Mucosa of rectum (tissue), 2 donors: ENCODE measurements around the gene OPCML.

Experiments
- H3K27ac ChIP-seq, 2 donors: one replicate each; pipeline ENCODE4 v1.7.0; 2013; ENCODE audit warnings: inconsistent platforms in 2 of 2, low read depth in 2 of 2, low read length in 2 of 2
- H3K27me3 ChIP-seq, 2 donors: one replicate each; pipeline ENCODE4 v1.7.0; 2013; ENCODE audit warnings: low read length in 2 of 2; ENCODE audit not compliant: control insufficient read depth in 2 of 2, insufficient read depth in 2 of 2
- H3K36me3 ChIP-seq, 2 donors: one replicate each; pipeline ENCODE4 v1.7.0; 2013; ENCODE audit warnings: low read length in 2 of 2; ENCODE audit not compliant: control insufficient read depth in 2 of 2, insufficient read depth in 2 of 2
- H3K4me1 ChIP-seq, 2 donors: one replicate each; pipeline ENCODE4 v1.7.0; 2013; ENCODE audit warnings: low read length in 2 of 2, mild to moderate bottlenecking in 1 of 2; ENCODE audit not compliant: control insufficient read depth in 2 of 2, insufficient read depth in 2 of 2
- H3K4me3 ChIP-seq, 2 donors: one replicate each; pipeline ENCODE4 v1.7.0; 2013; ENCODE audit warnings: low read length in 2 of 2
- H3K9ac ChIP-seq, 2 donors: one replicate each; pipeline ENCODE4 v1.7.0; 2013; ENCODE audit warnings: low read length in 2 of 2, low read depth in 1 of 2, mild to moderate bottlenecking in 1 of 2
- H3K9me3 ChIP-seq, 2 donors: one replicate each; pipeline ENCODE4 v1.7.0; 2013; ENCODE audit warnings: low read length in 2 of 2; ENCODE audit not compliant: control insufficient read depth in 2 of 2
- donor health status: healthy.
- donor health status: Normal muscosa, but diverticular disease.

OPCML gene

DNA sequence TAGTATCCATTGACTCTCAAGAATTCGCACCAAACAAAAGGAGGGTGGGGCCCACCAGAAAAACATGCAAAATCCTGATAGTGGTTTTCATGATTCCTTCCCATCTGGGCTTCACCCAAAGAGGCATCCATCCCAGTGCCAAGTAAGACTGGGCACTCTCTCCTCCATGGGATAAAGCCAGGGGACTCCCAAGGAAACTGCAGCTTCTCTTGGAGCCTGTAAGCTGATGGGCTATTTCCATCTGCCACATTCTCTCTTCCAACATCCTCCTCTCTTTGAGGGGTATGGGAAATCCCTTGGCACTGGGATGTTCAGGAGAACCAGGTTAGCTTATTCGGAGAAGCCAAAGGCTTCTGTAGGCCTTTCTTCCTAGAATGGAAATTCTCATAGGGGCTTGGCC is 10.8 kb downstream of the OPCML start:
- no peaks in the 10 kb centered on the region for H3K4me1 ChIP-seq
- no peak overlapping the region for H3K27ac ChIP-seq
- no peak overlapping the region for H3K9ac ChIP-seq
- H3K9me3 ChIP-seq, result no peaks in the 10 kb centered on the region
- no peak overlapping the region for H3K4me3 ChIP-seq
- H3K27me3 ChIP-seq, result no peaks in the 10 kb centered on the region
- H3K36me3 ChIP-seq, result no peaks in the 10 kb centered on the region

DNA sequence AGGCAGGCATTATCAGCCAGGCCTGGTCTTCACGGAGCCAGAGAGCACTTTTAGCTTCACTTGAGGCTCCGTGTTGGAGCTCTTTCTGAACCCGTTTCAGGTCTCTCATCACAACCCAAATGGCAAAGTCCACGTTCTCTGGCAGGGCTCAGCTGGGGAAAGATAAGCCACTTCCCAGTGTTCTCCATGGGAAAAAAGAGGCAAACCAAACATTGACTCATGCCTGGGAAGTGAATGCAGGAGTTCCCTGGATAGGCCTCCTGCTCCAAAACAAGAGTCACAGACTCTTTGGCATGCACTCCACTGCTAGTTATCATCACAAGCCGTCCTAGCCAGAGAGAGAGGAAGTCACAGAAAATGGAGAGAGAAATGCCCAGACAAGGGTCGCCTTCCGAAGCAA is 11.6 kb downstream of the OPCML start:
- no peak overlapping the region for H3K27ac ChIP-seq
- H3K9me3 ChIP-seq, result no peaks in the 10 kb centered on the region
- no peaks in the 10 kb centered on the region for H3K4me1 ChIP-seq
- no peak overlapping the region for H3K4me3 ChIP-seq
- H3K36me3 ChIP-seq, result no peaks in the 10 kb centered on the region
- H3K9ac ChIP-seq, result no peak overlapping the region
- H3K27me3 ChIP-seq, result no peaks in the 10 kb centered on the region

DNA sequence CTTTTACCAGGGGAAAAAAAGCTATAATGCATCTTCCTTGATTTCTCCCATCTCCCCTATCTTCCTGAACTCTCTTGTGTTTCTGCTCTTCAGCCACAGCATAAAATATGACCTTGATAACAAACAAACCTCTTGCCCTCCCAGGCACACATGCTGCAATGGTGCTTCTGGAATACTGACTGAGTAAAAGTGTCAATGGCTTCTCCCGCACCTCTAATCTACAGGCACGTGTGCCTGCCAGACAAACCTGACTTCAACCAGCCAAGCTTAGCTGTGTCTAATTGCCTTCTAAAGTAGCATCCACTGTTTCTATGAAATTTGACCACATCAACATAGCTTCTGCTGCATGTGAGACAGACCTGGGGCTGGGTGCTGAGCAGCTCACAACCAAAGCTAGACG is 12.7 kb downstream of the OPCML start:
- Histone ChIP-seq H3K4me1 (no peaks in the 10 kb centered on the region), H3K36me3 (no peaks in the 10 kb centered on the region), H3K27ac (no peak overlapping the region), H3K4me3 (no peak overlapping the region), H3K9me3 (no peaks in the 10 kb centered on the region), H3K27me3 (no peaks in the 10 kb centered on the region), H3K9ac (no peak overlapping the region)

DNA sequence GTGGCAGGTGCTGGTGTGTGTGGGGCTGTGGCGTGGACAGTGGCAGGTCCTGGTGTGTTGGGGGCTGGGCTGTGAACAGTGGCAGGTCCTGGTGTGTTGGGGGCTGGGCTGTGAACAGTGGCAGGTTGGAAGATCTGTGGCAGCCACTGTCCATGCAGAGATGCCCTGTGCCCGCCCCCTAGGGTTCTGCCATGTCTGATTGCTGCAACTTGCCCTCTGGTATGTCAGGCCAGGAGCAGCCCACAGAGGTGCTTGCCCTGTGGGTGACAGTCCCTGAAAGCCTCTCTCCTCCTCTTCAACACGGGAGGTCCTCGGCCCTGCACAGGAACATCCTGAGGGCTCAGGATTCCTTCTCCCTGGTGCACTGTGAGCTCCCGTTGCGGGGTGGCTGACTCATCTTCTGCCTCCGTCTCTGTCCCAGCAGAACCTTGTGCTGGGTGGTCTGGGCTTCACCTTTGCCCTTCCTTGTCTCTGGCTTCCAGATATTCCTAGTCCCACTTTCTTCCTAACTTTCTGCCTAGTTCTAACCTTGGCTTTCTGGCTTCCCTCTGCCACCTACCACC is 13.5 kb downstream of the OPCML start:
- Histone ChIP-seq H3K4me1 (no peaks in the 10 kb centered on the region), H3K9ac (no peak overlapping the region), H3K4me3 (no peak overlapping the region), H3K36me3 (no peaks in the 10 kb centered on the region), H3K9me3 (peaks cover 0 to 2% of the 10 kb centered on the region in 2 donors), H3K27me3 (no peaks in the 10 kb centered on the region), H3K27ac (no peak overlapping the region)

DNA sequence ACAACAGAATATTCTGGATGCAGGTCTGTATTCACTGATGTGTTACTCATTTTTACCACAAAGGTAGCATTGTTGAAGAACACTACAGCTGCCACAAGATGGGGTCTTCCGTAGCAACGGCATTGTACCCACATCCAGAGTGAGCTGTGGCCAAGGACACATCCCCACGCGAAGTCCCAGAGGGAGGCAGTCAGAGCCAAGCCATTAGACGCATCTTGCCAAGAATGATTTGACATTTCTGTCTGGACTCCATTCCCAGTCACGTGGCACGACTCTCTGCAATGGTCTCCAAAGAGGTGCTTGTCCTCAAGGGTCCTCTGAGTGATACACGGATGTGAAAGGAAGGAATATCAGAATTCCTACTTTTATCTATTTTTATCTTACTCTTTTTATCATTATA is 15.5 kb downstream of the OPCML start:
- peaks cover 0 to 2% of the 10 kb centered on the region in 2 donors for H3K9me3 ChIP-seq
- H3K9ac ChIP-seq, result no peak overlapping the region
- no peak overlapping the region for H3K4me3 ChIP-seq
- no peaks in the 10 kb centered on the region for H3K4me1 ChIP-seq
- H3K36me3 ChIP-seq, result no peaks in the 10 kb centered on the region
- no peak overlapping the region for H3K27ac ChIP-seq
- H3K27me3 ChIP-seq, result no peaks in the 10 kb centered on the region

DNA sequence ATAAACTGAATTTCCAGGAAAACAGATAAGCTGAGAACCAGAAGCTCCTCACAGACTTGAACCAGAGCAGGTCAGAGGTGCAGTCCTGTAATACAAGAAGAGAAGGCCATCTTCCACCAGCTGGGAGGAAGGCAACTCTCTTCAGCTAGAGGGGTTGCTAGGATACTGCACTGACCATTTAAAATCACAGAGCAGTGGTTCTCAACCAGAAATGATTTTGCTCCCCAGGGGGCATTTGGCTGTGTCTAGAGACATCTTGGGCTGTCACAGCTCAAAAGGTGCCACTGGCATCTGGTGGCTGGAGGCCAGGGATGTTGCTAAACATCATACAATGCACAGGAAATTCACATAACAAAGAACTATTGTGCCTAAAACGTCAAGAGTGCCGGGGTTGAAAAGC is 17.2 kb downstream of the OPCML start:
- Histone ChIP-seq H3K4me3 (no peak overlapping the region), H3K9me3 (peaks cover 0 to 2% of the 10 kb centered on the region in 2 donors), H3K27me3 (no peaks in the 10 kb centered on the region), H3K4me1 (no peaks in the 10 kb centered on the region), H3K9ac (no peak overlapping the region), H3K36me3 (no peaks in the 10 kb centered on the region), H3K27ac (no peak overlapping the region)

DNA sequence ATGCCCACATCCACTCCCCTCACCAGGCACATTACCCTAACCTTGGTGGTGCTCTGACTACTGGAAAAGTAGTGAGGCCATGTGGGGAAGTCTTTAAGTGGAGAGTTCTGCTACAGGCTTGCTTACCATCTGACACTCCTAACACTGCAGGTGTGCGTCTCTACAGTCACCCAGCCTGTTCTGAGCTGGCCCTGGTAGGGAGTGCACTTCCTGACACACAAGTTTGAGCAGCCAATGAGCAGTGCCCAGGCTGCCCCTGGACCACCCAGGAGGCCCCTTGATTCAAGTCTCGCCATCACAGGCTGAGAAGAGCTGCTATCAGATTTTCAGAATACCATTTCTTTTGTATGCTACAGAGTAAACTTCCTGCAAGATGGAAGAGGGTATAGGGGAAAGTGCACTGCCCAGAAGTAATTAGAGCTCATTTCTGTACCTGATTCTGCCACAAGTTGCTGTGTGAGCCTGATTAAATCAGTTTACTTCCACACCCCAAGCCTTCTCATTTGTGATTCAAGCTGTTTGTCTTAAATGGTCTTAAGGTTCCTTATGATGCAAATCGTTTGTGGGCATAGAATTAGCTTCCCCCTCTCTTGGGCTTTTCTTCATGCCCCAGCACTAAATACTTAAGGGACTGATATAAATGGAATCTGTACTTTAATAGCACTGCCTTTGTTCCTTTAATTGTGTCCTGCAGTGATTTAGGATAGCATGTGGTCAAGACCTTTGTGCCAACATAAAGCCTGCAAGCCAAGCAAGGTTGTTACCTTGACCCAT is 22.2 kb downstream of the OPCML start:
- Histone ChIP-seq H3K4me3 (no peak overlapping the region), H3K27me3 (no peaks in the 10 kb centered on the region), H3K36me3 (no peaks in the 10 kb centered on the region), H3K9ac (no peak overlapping the region), H3K9me3 (peaks cover 0 to 2% of the 10 kb centered on the region in 2 donors), H3K4me1 (no peaks in the 10 kb centered on the region), H3K27ac (no peak overlapping the region)

DNA sequence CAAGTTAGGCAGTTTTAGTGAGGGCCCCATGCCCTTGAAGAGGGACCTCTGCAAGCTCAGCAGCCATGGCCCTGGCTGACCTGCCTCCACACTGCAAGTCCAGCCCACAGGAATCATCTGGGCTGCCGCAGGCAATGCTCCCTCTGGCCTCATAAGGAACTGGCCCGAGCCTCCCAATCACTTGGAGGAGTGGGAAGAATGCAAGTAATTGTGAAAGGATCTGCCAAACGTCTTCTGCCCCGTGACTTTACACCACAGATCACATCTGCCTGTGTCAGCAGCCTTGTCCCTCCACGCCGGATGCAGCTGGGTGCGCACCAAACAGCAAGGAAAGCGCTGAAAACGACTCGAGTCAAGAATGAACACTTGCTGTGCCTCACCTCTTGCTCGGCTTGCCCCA is 23.8 kb downstream of the OPCML start:
- H3K9me3 ChIP-seq, result no peaks in the 10 kb centered on the region
- no peaks in the 10 kb centered on the region for H3K4me1 ChIP-seq
- no peak overlapping the region for H3K4me3 ChIP-seq
- H3K36me3 ChIP-seq, result no peaks in the 10 kb centered on the region
- no peak overlapping the region for H3K27ac ChIP-seq
- no peaks in the 10 kb centered on the region for H3K27me3 ChIP-seq
- H3K9ac ChIP-seq, result no peak overlapping the region

DNA sequence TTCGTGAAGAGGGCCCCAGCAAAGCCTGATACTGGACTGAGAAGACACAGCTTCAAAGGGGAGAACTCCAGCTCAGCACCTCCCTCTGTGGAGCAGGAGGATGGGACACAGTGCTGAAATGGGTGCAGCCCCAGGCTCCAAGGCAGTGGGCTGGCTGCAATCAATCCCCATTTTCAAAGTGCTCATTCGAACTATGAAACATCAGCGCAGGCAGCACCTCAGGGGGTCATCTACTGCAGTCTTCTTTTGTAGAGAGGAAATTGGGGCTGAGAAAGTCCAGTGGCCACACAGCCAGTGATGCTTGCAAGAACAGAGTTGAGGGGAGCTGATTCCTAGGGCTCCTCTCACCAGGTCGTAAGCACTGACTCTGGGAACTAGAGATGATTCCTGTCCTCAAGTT is 25.1 kb downstream of the OPCML start:
- Histone ChIP-seq H3K9me3 (no peaks in the 10 kb centered on the region), H3K27ac (no peak overlapping the region), H3K36me3 (no peaks in the 10 kb centered on the region), H3K9ac (no peak overlapping the region), H3K27me3 (no peaks in the 10 kb centered on the region), H3K4me1 (no peaks in the 10 kb centered on the region), H3K4me3 (no peak overlapping the region)

DNA sequence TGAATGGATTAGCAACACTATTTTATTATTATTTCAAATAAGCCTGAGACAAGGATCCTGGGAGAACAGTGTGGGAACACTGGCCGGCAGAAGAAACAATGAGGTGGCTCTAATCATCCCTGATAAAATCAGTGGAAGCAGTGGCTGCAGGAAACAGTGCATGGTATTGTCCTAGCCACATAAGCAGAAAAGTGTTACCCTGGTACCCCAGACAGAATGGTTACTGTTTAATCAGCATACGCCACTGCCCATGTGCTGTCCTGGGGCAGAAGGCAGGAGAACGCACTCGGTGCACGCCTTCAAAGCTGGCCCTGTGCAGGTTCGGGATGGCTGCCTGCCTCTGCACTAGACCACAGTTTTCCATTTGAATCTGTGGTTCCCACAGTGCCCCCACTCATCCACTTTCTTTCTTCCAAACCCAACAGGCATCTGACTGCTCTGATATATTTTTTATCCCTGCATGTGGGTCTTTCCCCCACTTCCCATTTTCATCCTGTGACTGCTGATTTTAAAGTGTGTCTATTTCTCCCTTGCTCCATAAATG is 25.7 kb downstream of the OPCML start:
- Histone ChIP-seq H3K4me3 (no peak overlapping the region), H3K4me1 (no peaks in the 10 kb centered on the region), H3K9me3 (no peaks in the 10 kb centered on the region), H3K27me3 (no peaks in the 10 kb centered on the region), H3K9ac (no peak overlapping the region), H3K27ac (no peak overlapping the region), H3K36me3 (no peaks in the 10 kb centered on the region)
